GM11168 (cell line): ENCODE measurements around the gene CMTM8.

Source experiments
- in situ Hi-C: fragments of 300-500 bp; cut with MboI; formaldehyde crosslinking; loops from one replicate; pipeline ENCODE4 v1.12.0; 2022; ENCODE audit warnings: low sequenced_read_pairs; ENCODE audit not compliant: unreplicated experiment

Gene CMTM8

GRCh38 chr3:32322311-32322710 is 83.8 kb downstream of the CMTM8 start:
- in situ Hi-C loops = no loop called here

GRCh38 chr3:32323604-32324003 is 85.1 kb downstream of the CMTM8 start:
- in situ Hi-C loops = no loop called here

DNA sequence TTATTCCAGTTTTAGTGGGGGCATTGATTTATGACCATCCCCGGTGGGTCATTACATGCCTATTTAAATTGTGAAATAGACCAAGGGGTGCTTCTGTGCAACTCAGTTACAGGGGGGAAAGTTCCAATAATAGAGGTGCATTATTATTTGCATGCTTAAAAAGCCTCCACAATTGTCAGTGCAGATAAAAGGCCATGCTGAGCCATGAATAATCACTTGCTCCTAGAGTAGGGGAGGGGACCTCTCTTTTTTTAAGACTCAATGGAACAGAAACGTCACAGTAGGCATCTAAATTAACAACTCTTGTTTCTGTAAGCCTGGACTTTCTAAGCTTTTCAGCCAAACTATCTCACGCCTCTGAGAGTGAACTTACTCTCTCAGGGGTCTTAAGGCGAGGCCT is 86.7 kb downstream of the CMTM8 start:
- in situ Hi-C loops = no loop called here

DNA sequence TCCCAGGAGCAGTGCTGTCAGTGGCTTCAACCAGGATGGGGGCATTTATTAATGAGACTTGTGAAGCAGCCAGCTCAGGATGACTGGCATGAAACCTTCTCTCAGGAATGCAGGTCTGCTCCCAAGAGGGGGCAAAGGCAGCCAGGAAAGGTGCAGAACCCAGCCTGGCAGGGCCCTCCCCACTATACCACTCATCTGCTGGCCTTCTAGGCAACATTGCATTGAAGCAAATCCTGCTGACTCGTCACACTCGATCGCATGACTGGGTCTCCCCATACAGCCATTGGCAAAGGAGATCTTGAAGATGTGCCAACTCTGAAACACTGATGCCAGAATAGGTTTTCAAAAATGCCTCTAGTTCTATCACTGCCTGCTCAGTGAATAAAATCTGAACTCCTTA is 87.4 kb downstream of the CMTM8 start:
- in situ Hi-C loops = no loop called here

DNA sequence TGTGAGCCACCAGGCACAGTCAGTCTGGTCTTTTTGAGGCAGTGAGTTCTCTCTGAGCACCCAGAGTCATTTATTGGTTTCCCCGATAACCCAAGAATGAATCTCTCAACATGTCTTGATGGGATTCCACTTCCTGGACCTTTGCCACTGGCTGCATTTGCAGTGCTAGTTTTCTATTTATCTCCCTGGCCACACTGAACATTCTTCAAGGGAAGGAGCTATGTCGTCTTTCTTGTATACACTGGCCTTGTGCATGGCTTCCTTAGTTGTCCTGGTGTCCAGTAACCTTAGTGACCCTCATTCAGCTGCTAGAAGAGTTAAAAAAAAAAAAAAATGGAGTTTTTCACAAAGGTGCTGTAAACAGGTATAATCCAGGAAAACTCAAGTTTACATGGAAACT is 88.3 kb downstream of the CMTM8 start:
- in situ Hi-C loops = no loop called here

- in situ Hi-C loops = no loop called here
These were observed 96.2 kb downstream of the CMTM8 start for GRCh38 chr3:32334675-32335074.

DNA sequence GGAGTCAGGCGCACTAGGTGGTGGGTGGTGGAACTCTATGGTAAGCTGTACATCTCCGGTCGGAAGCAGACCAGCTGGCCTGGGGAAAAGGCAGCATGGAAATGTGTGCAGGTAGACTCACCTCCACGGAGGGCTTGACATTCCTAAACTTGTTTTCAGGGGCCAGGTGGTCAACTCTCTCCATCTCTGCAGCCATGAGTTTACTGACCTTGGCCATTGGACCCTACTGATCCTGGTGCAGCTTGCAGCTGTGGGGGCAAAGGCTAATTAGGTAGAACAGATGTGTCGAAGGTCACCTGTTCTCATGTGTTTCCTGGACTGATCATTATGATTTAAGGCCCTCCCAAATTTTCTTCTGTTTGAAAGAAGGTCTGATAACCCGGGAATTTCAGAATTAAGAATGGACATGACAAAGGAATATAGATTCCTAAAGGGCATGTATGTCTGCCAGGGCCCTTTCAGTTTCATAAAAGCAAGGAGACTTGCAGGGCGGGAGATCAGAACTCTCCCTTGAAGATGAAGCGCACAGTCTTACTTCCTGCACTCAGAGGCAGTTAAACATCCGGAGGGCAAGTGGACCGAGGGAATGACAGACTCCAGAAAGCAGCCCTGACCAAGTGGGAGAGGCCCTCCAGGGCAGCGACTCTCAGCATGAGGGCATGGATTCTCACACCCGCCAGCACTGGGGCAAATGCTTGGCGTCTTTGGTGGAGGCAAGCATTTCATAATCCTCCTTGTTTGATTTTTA is 97.1 kb downstream of the CMTM8 start:
- in situ Hi-C loops = no loop called here

GRCh38 chr3:32336113-32336498 is 97.6 kb downstream of the CMTM8 start:
- in situ Hi-C loops = no loop called here

DNA sequence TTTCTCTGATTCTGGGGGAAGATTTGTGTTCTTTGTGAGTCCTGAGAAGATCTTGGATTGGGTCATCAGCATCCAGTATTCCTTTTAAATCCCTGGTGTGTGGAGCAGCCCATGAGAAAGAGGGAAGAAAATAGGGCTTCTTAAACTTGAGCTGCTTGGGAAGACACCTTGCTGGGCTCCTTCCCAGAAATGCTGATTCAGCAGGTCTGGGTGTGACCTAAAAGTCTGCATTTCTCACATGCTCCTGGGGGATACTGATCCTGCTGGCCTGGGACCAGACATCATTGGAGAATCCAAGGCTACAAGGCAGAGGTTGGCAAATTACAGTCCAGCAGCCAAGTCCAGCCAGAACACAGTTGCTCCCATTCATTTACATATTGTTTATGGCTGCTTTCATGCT is 99.0 kb downstream of the CMTM8 start:
- in situ Hi-C loops = no loop called here

GRCh38 chr3:32340039-32340438 is 101.6 kb downstream of the CMTM8 start:
- in situ Hi-C loops = no loop called here

DNA sequence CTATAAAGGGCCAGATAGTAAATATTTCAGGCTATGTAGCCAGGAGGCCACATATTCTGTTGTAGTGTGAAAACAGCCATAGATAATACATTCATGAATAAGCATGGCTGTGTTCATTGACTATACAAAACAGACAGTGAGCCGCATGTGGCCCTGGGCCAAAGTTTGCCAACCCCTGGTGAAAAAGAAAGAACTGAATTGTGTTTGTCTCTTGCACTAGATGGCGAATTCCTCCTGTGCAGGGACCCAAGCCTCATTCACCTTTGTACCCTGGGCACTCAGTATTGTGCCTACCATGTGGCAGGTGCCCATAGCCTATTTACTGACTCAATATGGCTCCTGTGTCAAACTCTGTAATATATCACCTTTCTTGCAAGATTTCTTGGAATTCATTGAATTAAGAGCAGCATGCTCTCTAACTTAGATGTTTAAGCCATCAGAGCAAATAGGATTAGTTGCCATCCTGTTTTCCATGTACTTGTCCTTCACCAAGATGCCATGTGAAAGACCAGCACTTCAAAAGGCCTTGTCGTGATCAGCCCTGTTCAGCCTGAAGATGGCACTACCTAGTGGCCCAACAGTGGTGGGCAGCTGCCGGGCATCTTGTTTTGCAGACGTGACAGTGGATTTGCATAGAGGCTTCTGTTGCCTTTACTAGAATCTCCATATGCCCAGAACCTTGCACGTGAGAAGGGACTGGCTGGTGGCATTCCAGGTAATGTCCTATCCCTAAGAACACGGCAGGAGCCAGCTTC is 102.3 kb downstream of the CMTM8 start:
- in situ Hi-C loops = no loop called here

GRCh38 chr3:32347343-32348125 is 109.1 kb downstream of the CMTM8 start:
- in situ Hi-C loops = no loop called here

DNA sequence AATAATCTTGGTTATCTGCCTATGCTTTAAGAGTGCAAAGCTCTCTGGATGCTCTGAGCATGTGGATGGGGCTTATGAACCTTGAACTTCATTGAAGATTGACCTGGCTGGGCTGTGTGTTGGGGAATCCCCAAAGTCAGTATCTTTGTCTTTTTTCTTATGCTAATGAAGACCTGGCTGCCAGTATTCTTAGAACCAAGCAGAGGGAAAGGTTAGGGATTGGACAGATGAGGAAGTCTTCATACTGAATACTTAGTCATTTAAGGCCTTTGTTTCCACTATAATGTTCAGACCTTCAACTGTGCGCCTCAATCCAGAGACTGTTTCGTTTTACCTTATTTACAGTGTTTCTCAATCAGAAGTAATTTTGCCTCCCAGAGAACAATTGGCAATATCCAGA is 110.7 kb downstream of the CMTM8 start:
- in situ Hi-C loops = no loop called here

GRCh38 chr3:32352563-32352962 is 114.1 kb downstream of the CMTM8 start:
- in situ Hi-C loops = no loop called here

- in situ Hi-C loops = no loop called here
These were observed 114.9 kb downstream of the CMTM8 start for GRCh38 chr3:32353351-32353750.

- in situ Hi-C loops = no loop called here
These were observed 115.9 kb downstream of the CMTM8 start for GRCh38 chr3:32354362-32354778.

DNA sequence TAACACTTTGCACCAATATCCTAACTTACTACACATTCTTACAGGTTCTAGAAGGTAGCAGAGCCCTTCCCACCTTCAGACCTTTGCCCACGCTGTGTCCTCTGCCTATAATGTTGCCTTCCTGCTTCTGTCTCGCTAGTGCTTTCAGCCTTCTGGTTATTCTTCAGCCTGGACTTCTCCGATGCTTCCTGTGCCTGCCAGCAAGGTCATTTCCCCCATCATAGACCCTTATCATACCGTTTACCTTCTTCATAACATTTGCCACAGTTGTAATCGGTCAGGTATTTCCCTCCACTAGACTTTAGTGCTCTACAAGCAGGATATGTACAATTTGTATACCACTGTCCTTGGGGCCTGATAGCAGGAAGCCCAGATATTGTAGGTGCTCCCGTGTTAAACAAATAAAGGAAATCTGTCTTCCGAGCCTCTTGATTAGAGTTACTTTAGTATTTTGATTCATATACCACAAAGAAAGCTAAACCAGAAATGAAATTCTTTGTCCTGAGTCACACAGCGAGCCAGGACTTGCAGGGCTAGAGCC is 117.3 kb downstream of the CMTM8 start:
- in situ Hi-C loops = no loop called here

GRCh38 chr3:32359766-32360492 is 121.4 kb downstream of the CMTM8 start:
- in situ Hi-C loops = no loop called here

DNA sequence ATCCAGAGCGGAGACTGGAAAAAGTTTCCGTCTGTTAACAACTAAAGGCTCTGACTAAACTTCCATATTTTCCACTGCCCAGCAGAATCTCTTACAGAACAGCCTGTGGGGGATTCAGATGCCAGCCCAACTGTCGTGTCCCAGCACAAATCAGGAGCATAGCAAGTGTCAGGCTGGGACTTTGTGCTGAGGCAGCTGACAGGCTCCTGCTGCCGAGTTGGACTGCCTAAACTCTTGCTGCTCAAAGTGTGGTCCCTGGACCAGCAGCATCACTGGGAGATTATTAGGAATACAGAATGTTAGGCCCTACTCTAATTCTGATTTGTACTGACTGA is 122.0 kb downstream of the CMTM8 start:
- in situ Hi-C loops = no loop called here

GRCh38 chr3:32366638-32367397 is 128.3 kb downstream of the CMTM8 start:
- in situ Hi-C loops = no loop called here
